ENCODE data around the gene FAM209B.
"Not testable (repeated sequence)": the region's sequence is repeated elsewhere in the genome, so short reads cannot be mapped to it uniquely, and the experiment has no call there.

Gene FAM209B

DNA sequence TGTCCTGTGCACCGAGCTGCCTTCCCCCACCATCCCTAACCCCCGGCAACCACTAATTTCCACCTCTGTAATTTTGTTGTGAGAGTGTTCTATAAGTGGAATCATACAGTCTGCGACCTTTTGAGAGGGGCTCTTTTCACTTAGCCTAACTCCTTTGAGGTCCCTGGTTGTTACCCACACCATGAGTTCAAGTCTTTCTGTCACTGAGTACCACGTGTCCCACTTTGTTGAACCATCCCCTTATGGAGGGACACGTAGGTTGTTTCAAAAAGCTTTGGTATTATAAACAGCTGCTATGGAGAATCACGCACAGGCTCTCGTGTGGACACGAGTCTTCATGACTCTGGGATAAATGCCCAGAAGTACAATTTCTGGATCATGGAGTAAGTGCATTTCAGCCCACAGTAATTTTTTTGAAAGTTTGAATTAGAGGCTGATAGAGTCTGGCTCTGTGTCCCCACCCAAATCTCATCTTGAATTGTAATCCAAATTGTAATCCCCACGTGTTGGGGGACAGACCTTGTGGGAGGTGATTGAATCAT lies 9.5 kb downstream of the FAM209B start:
- DNase-seq, result no peak

DNA sequence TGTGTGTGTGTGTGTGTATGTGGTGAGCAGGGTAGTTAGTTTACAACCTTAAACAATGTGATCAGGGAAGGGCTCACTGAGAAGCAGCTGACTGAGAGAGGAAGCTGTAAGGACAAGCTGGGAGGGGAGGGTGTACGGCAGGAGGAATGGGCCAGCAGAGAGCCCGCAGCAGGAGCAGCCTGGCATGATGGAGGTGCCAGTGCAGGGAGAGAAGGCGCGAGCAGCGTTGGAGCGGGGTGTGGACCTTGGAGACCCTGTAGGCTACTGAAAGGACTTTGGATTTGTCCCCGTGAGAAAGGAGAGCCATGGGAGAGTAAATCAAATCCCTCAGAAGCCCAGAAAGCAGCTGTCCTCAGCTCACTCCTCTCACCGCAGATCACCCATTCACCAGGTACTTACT lies 18.5 kb downstream of the FAM209B start:
- DNase-seq, result no peak

DNA sequence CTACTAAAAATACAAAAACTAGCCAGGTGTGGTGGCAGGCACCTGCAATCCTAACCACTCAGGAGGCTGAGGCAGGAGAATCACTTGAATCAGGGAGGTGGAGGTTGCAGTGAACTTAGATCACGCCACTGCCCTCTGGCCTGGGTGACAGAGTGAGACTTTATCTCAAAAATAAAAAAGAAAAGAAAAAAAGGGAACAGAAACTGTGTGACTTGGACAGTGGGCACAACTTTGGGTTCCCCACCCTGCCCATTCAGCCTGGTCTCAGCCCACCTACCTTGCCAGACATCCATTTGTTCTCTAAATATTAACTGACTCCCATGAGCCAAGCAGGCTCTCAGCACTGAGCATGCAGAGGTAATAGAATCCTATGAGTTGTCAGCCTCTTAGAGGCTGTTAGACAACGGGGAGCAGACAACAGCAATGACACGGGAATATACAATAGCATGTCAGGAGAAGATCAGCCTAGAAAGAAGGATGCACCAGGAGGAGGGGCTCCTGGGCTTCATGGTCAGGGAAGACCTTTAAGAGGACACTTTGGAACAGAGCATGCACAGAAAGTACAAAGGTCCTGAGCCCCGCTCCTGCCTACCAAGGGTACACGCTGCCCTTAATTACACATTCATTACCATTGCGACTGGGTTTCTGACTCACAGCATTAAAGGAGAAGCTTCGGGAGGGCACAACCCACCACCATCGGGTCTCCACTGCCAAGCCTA lies 20.0 kb downstream of the FAM209B start:
- no peak for DNase-seq

DNA sequence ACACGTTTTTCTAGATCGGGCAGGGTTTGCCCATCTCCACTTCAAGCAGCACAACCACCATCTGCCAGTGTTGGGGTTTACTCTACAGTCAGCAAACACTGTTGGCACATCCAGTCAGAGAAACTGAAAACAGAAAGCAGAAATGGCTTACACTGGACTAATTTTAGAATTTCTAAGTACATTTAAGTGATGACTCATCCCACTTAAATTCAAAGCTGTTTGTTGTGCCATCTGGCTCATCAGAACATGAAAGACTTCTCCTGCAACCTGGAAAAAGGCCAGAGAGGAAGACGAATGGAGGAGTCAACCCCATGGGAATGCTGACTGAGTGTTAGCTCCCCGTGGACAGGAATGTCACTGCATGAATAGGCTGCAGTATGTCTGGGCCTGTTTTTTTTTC lies 21.8 kb downstream of the FAM209B start:
- DNase-seq, result no peak

DNA sequence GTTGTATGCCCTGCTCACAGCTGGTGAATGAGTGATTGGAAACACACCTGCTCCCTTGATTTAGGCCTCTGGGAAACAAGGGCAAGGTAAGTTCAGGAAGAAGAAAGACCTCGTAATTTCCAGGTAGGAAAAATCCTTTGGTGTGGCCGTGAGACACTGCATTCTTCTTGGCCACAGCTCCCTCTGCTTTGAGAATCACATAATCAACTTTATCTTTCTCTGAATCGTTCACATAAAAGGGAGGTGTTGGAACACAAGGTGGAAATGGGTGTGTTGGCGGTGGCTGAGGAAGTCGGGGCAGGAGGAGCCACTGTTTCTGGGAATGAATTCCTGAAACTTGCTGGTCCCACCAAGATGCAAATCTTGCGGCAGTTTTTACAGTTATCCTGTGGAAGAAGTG lies 25.9 kb downstream of the FAM209B start:
- no peak for DNase-seq

DNA sequence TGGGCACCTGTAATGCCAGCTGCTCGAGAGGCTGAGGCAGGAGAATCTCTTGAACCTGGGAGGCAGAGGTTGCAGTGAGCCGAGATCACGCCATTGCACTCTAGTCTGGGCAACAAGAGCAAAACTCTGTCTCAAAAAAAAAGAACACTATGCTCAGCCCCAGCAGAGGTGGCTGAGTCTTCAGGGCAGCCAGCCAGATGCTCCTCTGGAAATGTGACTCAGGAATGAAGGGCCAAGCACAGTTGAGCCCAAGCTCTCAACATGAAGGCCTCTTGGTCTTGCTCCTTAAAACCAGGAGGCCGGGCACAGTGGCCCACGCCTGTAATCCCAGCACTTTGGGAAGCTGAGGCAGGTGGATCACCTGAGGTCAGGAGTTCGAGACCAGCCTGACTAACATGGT lies 31.5 kb downstream of the FAM209B start:
- not testable (repeated sequence) for DNase-seq

DNA sequence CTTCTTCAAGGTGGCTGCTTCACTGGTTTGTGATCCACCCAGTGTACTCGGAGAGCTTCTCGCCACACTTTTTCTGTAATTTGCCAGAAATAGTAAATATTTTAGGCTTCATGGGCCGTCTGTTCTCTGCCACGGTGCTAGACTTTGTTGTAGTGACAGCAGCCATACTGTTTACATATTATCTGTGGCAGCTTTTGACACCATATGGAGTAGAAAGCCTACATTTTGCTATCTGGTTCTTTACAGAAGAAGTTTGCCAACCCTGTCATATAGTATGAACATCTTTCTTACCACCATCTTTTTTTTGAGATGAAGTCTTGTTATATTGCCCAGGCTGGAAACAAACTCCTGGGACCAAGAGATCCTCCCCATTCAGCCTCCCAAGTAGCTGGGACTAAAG lies 32.5 kb downstream of the FAM209B start:
- no peak for DNase-seq

DNA sequence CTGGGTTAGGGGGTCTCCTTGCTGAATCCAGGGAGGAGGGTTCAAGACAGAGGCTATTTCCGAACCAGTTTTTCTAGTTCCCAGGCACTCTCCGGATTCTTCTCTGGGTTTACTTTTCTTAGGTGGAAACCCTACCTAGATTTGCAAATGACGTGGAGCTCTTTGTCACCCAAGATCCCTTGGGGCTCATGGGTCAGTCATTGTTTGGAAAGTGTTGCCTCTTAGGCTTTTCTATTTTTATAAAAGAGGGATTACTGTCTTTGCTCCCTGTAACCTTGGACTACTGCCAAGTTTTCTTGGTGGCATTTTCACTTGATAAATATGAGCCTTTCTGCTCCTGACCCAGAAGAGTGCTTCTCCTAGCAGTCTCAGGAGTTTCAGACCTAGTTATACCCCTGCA lies 33.6 kb downstream of the FAM209B start:
- DNase-seq, result no peak

DNA sequence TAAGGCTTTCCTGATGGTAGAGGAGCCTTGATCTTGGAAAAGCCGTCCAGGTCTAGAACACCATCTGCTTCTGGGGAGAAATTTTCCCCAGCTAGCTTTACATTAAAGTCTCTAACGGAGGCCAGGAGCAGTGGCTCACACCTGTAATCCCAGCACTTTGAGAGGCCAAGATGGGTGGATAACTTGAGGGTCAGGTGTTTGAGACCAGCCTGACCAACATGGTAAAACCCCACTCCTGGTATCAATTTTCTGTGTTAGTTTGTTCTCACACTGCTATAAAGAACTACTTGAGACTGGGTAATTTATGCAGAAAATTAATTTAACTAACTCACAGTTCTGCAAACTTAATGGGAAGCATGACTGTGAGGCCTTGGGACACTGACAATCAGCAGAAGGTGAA lies 37.8 kb downstream of the FAM209B start:
- DNase-seq, result no peak

DNA sequence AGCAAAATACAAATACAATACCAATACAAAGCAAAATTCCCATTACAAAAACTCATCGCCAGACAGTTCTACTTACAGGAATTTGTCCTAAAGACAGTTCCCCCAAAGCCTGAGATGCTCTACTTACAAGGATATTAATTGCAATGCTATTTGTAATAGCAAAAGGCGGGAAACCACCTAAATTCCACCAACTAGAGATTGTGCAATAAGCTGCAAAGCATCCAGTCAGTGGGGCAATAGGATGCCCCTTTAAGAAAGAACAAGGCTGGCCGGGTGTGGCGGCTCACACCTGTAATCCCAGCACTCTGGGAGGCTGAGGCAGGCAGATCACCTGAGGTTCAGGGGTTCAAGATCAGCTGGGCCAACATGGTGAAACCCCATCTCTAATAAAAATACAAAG lies 39.1 kb downstream of the FAM209B start:
- no peak for DNase-seq

DNA sequence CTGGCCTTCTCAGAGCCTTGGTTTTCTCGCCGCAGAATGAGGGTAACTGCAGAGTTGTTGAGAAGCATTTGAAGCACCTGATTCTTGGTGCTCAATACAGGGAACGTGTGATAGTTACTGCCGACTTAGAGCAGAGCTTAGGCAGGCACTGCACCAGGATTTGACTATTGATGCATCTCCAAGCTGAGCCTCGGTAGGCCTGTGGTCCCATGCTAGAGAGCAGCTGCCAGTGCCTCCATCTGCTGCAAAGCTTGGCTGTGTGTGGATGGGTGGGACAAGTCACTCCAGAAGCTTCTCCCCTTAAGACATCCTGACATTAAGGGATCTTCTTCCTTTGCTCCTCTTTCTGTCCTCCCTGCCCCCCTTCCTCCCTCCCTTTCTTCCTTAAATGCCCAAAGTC lies 40.9 kb downstream of the FAM209B start:
- no peak for DNase-seq

DNA sequence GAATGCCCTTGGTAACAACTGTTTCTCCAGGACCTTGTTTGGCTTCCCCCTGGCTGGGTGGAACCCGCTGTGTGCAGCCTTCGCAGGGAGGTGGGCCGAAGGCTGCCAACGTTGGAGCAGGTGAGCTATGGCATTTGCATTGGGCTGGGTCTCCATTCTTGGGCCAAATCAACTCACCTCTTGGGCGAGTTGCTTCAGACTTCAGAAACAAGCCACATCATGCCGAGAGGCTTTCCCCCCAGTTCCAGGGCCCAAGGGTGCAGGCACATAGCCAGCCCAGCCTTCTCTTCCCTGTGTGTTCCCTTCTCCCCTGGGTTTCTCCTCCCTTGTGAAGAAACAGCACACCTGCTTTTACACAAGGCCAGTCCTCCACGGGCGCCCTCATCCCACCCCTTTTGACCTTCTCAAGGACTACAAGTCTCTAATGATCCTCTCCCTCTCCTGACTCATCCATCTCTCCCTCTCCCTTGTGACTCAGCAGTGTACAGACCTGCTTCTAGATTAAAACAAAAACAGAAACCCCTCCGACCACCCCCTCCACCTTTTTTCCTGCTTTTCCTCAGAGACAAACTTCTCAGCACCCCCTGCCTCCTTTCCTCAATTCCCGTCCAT lies 41.6 kb downstream of the FAM209B start:
- no peak for DNase-seq

DNA sequence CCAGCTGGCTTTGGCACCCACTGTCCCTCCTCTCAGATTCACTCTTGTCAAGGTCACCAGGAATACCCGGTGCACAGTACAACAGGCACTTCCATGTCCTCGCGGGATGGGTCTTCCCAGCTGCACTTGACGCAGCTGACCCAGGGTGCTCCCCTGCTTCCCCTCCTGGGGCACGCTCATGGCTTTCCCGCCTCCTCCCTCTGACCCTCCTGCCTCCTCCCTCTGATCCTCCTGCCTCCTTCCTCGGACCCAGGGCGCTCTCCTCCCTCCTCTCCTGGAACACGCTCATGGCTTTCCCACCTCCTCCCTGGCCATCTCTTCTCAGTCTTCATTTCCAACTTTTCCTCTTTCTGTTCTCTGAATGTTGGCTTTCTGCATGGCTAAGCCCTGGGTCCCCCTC lies 42.1 kb downstream of the FAM209B start:
- DNase-seq, result no peak

DNA sequence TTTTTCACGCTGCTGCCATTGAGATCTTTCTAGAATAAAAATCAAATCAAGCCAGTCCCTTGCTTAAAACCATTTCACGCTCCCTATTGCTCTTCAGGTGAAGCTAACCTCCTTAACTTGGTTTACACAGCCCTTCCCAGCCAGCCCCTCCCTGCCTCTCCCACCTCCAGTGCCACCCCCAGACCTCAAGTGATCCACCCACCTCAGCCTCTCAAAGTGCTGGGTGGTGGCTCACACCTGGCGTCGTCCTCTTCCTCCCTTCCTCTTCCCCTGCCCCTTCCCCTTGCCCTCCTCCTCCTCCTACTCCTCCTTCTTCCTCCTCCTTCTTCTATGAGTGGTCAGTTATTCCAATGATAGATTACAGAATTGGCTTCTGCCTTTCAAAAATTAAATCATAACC lies 42.9 kb downstream of the FAM209B start:
- no peak for DNase-seq

DNA sequence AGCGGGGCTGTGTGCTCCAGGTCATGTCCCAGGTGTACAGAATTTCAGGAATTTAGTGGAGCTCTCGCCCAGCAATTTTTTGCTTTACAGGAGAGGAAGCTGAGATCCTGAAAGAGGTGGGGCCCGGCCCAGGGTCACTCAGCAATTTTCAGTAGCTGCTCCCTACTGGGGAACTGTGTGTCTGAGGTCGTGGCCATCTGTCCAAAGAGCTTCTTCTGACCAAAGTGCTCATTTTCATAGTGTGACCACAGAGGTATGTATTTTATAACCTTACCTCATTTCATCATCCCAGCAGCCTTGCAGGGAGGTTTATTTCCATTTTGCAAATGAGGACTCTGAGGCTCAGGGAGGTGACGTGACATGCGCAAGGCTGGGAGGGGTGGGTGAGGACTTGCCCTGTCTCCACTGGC lies 46.3 kb downstream of the FAM209B start:
- no peak for DNase-seq

DNA sequence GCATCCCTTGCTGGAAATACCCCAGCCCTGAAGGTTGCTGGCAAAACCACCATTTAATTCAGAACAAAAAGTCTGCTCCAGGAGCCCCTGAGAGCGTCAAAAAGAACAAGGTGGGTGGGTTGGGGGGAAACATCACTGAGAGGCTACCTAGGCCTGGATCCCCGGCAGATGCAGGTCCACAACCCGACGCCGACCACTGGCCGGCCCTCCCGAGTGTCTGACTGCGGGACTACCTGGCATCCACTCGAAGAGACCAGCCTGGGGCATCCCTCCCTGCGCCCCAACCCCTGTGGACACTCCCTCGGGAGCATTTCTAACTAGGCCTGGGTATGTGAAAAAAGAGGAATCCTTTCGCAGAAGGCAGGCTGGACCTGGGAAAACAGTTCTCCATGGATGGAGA lies 47.2 kb downstream of the FAM209B start:
- no peak for DNase-seq

DNA sequence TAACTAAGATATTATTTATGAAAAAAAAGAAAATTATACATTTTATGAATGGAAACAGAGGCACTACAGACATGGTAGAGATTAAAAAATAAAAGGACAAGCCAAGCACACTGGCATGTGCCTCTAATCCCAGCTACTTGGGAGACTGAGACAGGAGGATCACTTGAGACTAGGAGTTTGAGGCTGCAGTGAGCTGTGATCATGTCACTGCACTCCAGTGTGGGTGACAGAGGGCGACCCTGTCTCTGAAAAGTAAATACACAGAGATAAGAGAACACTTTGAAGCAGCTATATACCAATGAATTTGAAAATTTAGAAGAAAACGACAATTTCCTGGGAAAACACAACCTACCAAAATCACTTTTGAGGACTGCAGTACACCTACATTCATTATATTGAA lies 48.7 kb downstream of the FAM209B start:
- DNase-seq, result no peak

DNA sequence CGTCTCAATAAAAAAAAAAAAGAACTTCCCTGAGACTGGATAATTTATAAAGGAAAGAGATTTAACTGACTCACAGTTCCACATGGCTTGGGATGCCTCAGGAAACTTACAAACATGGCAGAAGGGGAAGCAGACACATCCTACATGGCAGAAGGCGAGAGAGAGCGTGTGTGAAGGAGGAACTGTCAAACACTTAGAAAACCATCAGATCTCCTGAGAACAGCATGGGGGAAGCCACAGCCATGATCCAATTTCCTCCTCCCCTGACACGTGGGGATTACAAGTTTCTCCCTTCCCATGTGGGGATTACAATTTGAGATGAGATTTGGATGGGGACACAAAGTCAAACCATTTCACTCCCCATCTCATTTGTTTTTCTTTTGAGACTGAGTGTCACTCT lies 49.5 kb downstream of the FAM209B start:
- DNase-seq, result no peak

DNA sequence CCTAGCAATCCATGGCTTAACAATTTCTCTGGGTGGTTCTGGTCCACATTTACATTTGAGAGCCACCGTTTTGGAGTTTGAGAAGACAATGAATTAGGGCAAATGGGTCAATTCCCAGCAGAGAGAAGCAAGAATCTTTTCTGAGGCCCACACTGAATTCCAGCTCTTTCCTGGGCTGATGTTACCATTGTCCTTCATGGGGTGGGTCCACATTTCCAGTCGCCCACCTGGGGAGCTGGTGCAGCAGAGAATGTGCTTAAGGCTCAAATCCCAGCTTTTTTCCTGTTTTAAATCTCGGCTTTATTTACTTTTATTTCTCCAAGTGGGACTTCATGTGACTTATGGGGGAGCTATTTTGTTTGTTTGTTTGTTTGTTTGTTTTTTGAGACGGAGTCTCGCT lies 51.9 kb downstream of the FAM209B start:
- DNase-seq, result no peak

All from CD4-positive, alpha-beta T cell treated with Interleukin-12 subunit alpha and Interleukin-12 subunit beta, for 1 hour (primary cell).